Measurements from ENCODE around the gene TTC14. TPM values are rescaled to one million over a fixed set of nuclear protein-coding genes. Genes with fewer than 3 reads are reported as not detected.
"Not testable (repeated sequence)": the region's sequence is repeated elsewhere in the genome, so short reads cannot be mapped to it uniquely, and the experiment has no call there.

The TTC14 gene
- total RNA-seq, 1 donor from 2014 or later: 60.4 TPM

- Histone ChIP-seq H3K27ac (no peak overlapping the region), H3K4me3 (no peak overlapping the region), H3K4me1 (no peaks in the 10 kb centered on the region), H3K9me3 (no peaks in the 10 kb centered on the region), H3K36me3 (no peaks in the 10 kb centered on the region), H3K27me3 (no peaks in the 10 kb centered on the region)
- TF ChIP-seq POLR2AphosphoS5 (IDR thresholded peaks at IDR 0.05; ENCODE audit: insufficient read depth in 1 of 2, low read depth in 1 of 2) (no peak), CTCF (IDR thresholded peaks at IDR 0.05) (no peak), POLR2A (IDR thresholded peaks at IDR 0.05) (no peak)
- no peak for DNase-seq (ENCODE audit: extremely low spot score in 2 of 2)
- intact Hi-C loops (cut with DNase I): no loop called here
These were observed 29.9 kb upstream of the TTC14 start for GRCh38 chr3:180571831-180572598.

GRCh38 chr3:180575571-180575970, 26.4 kb upstream of the TTC14 start:
- H3K4me1 ChIP-seq: no peaks in the 10 kb centered on the region
- H3K27me3 ChIP-seq: no peaks in the 10 kb centered on the region
- H3K4me3 ChIP-seq: no peak overlapping the region
- no peaks in the 10 kb centered on the region for H3K36me3 ChIP-seq
- no peak for DNase-seq (ENCODE audit: extremely low spot score in 2 of 2)
- TF ChIP-seq CTCF (IDR thresholded peaks at IDR 0.05): no peak
- TF ChIP-seq POLR2A (IDR thresholded peaks at IDR 0.05): no peak
- no peak for TF ChIP-seq POLR2AphosphoS5 (IDR thresholded peaks at IDR 0.05; ENCODE audit: insufficient read depth in 1 of 2, low read depth in 1 of 2)
- intact Hi-C loops (cut with DNase I): no loop called here
- H3K27ac ChIP-seq: no peak overlapping the region
- H3K9me3 ChIP-seq: no peaks in the 10 kb centered on the region

- Histone ChIP-seq H3K27ac (no peak overlapping the region), H3K4me1 (no peaks in the 10 kb centered on the region), H3K4me3 (no peak overlapping the region), H3K27me3 (no peaks in the 10 kb centered on the region), H3K36me3 (no peaks in the 10 kb centered on the region), H3K9me3 (no peaks in the 10 kb centered on the region)
- DNase-seq (ENCODE audit: extremely low spot score in 2 of 2): no peak
- intact Hi-C loops (cut with DNase I): no loop called here
- TF ChIP-seq POLR2A (IDR thresholded peaks at IDR 0.05) (no peak), POLR2AphosphoS5 (IDR thresholded peaks at IDR 0.05; ENCODE audit: insufficient read depth in 1 of 2, low read depth in 1 of 2) (no peak), CTCF (IDR thresholded peaks at IDR 0.05) (no peak)
These were observed 21.0 kb upstream of the TTC14 start for GRCh38 chr3:180580934-180581333.

GRCh38 chr3:180590396-180590795, 11.6 kb upstream of the TTC14 start:
- H3K9me3 ChIP-seq: no peaks in the 10 kb centered on the region
- intact Hi-C loops (cut with DNase I): no loop called here
- H3K36me3 ChIP-seq: no peaks in the 10 kb centered on the region
- H3K27ac ChIP-seq: no peak overlapping the region
- DNase-seq (ENCODE audit: extremely low spot score in 2 of 2): no peak
- H3K27me3 ChIP-seq: no peaks in the 10 kb centered on the region
- no peak overlapping the region for H3K4me3 ChIP-seq
- TF ChIP-seq CTCF (IDR thresholded peaks at IDR 0.05) (no peak), POLR2AphosphoS5 (IDR thresholded peaks at IDR 0.05; ENCODE audit: insufficient read depth in 1 of 2, low read depth in 1 of 2) (no peak), POLR2A (IDR thresholded peaks at IDR 0.05) (no peak)
- H3K4me1 ChIP-seq: no peaks in the 10 kb centered on the region

GRCh38 chr3:180593631-180594030, 8.3 kb upstream of the TTC14 start:
- H3K9me3 ChIP-seq; H3K27me3 ChIP-seq; H3K36me3 ChIP-seq; H3K27ac ChIP-seq; H3K4me1 ChIP-seq; H3K4me3 ChIP-seq; DNase-seq (ENCODE audit: extremely low spot score in 2 of 2): not testable (repeated sequence)
- intact Hi-C loops (cut with DNase I): loop anchor here (2.0 kb wide), 1 partner anchor 581 kb away; no protein-coding TSS in a partner anchor

Measured in vagina (tissue), 2 donors.